Measurements from ENCODE around the gene HLA-A. TPM values are rescaled to one million over a fixed set of nuclear protein-coding genes. Genes with fewer than 3 reads are reported as not detected.
"Not testable (repeated sequence)": the region's sequence is repeated elsewhere in the genome, so short reads cannot be mapped to it uniquely, and the experiment has no call there.

The HLA-A gene
- total and polyA plus RNA-seq, 11 donors, result 263 to 1,581 (median 361) TPM

- peak in 1 of 4 donors; percentile 32 for ATAC-seq
- Histone ChIP-seq H3K36me3 (peaks cover 0 to 3% (median 0%) of the 10 kb centered on the region in 9 donors), H3K4me3 (peak overlapping the region in 11 of 12 donors; percentile 55 to 82 (median 65)), H3K4me1 (peaks cover 0 to 15% (median 0%) of the 10 kb centered on the region in 12 donors), H3K9me3 (no peaks in the 10 kb centered on the region), H3K27me3 (no peaks in the 10 kb centered on the region), H3K27ac (peak overlapping the region in 7 of 12 donors; percentile 22 to 96 (median 90))
- TF ChIP-seq POLR2A (IDR thresholded peaks at IDR 0.05) (no peak), CTCF (IDR thresholded peaks at IDR 0.05) (no peak)
- DNase-seq, result no peak
- intact Hi-C loops (cut with DNase I), result loop anchor here in 8 of 10 donors (2.0 to 10.0 kb wide), 7 partner anchors 38 to 80 kb away; no protein-coding TSS in a partner anchor
- 14 to 62% (median 24%) methylated on average over 15 to 16 of the region's 16 CpGs; no CpG with 5 or more reads in 1 of the 4 donors for WGBS, 4 donors
Measured at GRCh38 chr6:29927275-29927569, 15.1 kb upstream of the HLA-A start.

- TF ChIP-seq POLR2A (IDR thresholded peaks at IDR 0.05), result no peak
- Histone ChIP-seq H3K9me3 (no peaks in the 10 kb centered on the region), H3K4me1 (peaks cover 0 to 15% (median 0%) of the 10 kb centered on the region in 12 donors), H3K27ac (no peak overlapping the region), H3K27me3 (no peaks in the 10 kb centered on the region), H3K36me3 (peaks cover 0 to 3% (median 0%) of the 10 kb centered on the region in 9 donors), H3K4me3 (no peak overlapping the region)
- ATAC-seq (no peak), DNase-seq (no peak)
- WGBS, 4 donors, result 58 to 94% (median 63%) methylated on average over 6 of the region's 6 CpGs; no CpG with 5 or more reads in 1 of the 4 donors
- intact Hi-C loops (cut with DNase I), result loop anchor here in 8 of 10 donors (2.0 to 10.0 kb wide), 7 partner anchors 37 to 79 kb away; no protein-coding TSS in a partner anchor
Measured at GRCh38 chr6:29927841-29928388, 14.4 kb upstream of the HLA-A start.

GRCh38 chr6:29930047-29930446 is 12.3 kb upstream of the HLA-A start:
- 77 to 89% (median 83%) methylated on average over 7 of the region's 7 CpGs; no CpG with 5 or more reads in 1 of the 4 donors for WGBS, 4 donors
- intact Hi-C loops (cut with DNase I); DNase-seq; H3K36me3 ChIP-seq; ATAC-seq; H3K4me3 ChIP-seq; H3K27me3 ChIP-seq; H3K27ac ChIP-seq; H3K9me3 ChIP-seq: not testable (repeated sequence)
- peaks cover 0 to 12% (median 0%) of the 10 kb centered on the region in 12 donors for H3K4me1 ChIP-seq

GRCh38 chr6:29933955-29934354 is 8.4 kb upstream of the HLA-A start:
- no peak overlapping the region for H3K4me3 ChIP-seq
- WGBS, 4 donors, result 86 to 93% (median 91%) methylated on average over 10 to 14 of the region's 14 CpGs; no CpG with 5 or more reads in 1 of the 4 donors
- intact Hi-C loops (cut with DNase I), result no loop called here
- H3K27me3 ChIP-seq, result no peaks in the 10 kb centered on the region
- TF ChIP-seq CTCF (IDR thresholded peaks at IDR 0.05) (no peak), POLR2A (IDR thresholded peaks at IDR 0.05) (no peak)
- no peak overlapping the region for H3K27ac ChIP-seq
- H3K9me3 ChIP-seq, result no peaks in the 10 kb centered on the region
- ATAC-seq (no peak), DNase-seq (no peak)
- peaks cover 0 to 3% (median 0%) of the 10 kb centered on the region in 9 donors for H3K36me3 ChIP-seq
- H3K4me1 ChIP-seq, result no peaks in the 10 kb centered on the region

- DNase-seq, result no peak
- Histone ChIP-seq H3K9me3 (no peaks in the 10 kb centered on the region), H3K4me1 (peaks cover 0 to under 1% (median 0%) of the 10 kb centered on the region in 12 donors), H3K36me3 (no peaks in the 10 kb centered on the region), H3K4me3 (no peak overlapping the region), H3K27me3 (no peaks in the 10 kb centered on the region), H3K27ac (no peak overlapping the region)
- 0 to 88% (median 48%) methylated on average over 1 of the region's 1 CpG; no CpG with 5 or more reads in 1 of the 4 donors for WGBS, 4 donors
- TF ChIP-seq POLR2A (IDR thresholded peaks at IDR 0.05), result no peak
- no peak for TF ChIP-seq CTCF (IDR thresholded peaks at IDR 0.05)
- intact Hi-C loops (cut with DNase I), result no loop called here
- ATAC-seq, result no peak
Measured at GRCh38 chr6:29935273-29935955, 6.9 kb upstream of the HLA-A start.

Measured in heart left ventricle (tissue), 16 donors.